Peyer's patch (tissue), 4 donors: Measurements from ENCODE around the gene HYAL2. TPM values are rescaled to one million over a fixed set of nuclear protein-coding genes. Genes with fewer than 3 reads are reported as not detected.
A peak's percentile ranks its signal among the peaks of the same experiment; 100 is the strongest.

ENCODE experiments used
- DNase-seq, 3 donors: peaks; one replicate each; pipeline ENCODE4 v3.0.0-alpha.2; 2017 to 2019
- H3K27ac ChIP-seq, 4 donors: fragments of 200-600 bp; sonication (generic); one replicate each; pipeline ENCODE4 v1.5.1; 2016 to 2019
- H3K27me3 ChIP-seq, 2 donors: fragments of 200-600 bp; sonication (generic); one replicate each; pipeline ENCODE4 v1.5.1; 2019
- H3K36me3 ChIP-seq, 3 donors: fragments of 200-600 bp; sonication (generic); one replicate each; pipeline ENCODE4 v1.5.1; 2016 to 2019
- H3K4me1 ChIP-seq, 4 donors: fragments of 200-600 bp; sonication (generic); one replicate each; pipeline ENCODE4 v1.5.1; 2016 to 2019
- H3K4me3 ChIP-seq, 4 donors: fragments of 200-600 bp; sonication (generic); 1 replicate in 3 of 4; 2 replicates in 1 of 4; pipeline ENCODE4 v1.5.1; 2016 to 2019; ENCODE audit warnings: mild to moderate bottlenecking in 1 of 4
- H3K9me3 ChIP-seq, 4 donors: fragments of 200-600 bp; sonication (generic); one replicate each; pipeline ENCODE4 v1.5.1; 2016 to 2019; ENCODE audit warnings: mild to moderate bottlenecking in 1 of 4
- POLR2A ChIP-seq, 2 donors: fragments of 450-650 bp; IDR thresholded peaks; one replicate each; pipeline ENCODE4 v1.5.1; 2017; ENCODE audit warnings: antibody characterized with exemption in 2 of 2, mild to moderate bottlenecking in 2 of 2, moderate library complexity in 2 of 2
- total RNA-seq, 4 donors: library from RNA; depleted of rRNA; stranded (reverse); fragments of >200 nt; gene quantifications; one replicate each; pipeline ENCODE4 v1.1.0, GENCODE V29; 2016
- TF ChIP-seq, protein P1 (sequence below), 6 experiments: fragments of 450-650 bp in 4 of 6; fragments of 200-600 bp in 2 of 6; sonication (generic) in 1 of 6; IDR thresholded peaks; one replicate each; pipeline ENCODE4 v1.5.1; 2017 to 2019; ENCODE audit warnings: antibody characterized with exemption in 6 of 6, mild to moderate bottlenecking in 3 of 6, moderate library complexity in 1 of 6

Gene HYAL2
- total RNA-seq, 4 donors from 2014 or later = 18.2 to 63.1 (median 39.9) TPM

DNA sequence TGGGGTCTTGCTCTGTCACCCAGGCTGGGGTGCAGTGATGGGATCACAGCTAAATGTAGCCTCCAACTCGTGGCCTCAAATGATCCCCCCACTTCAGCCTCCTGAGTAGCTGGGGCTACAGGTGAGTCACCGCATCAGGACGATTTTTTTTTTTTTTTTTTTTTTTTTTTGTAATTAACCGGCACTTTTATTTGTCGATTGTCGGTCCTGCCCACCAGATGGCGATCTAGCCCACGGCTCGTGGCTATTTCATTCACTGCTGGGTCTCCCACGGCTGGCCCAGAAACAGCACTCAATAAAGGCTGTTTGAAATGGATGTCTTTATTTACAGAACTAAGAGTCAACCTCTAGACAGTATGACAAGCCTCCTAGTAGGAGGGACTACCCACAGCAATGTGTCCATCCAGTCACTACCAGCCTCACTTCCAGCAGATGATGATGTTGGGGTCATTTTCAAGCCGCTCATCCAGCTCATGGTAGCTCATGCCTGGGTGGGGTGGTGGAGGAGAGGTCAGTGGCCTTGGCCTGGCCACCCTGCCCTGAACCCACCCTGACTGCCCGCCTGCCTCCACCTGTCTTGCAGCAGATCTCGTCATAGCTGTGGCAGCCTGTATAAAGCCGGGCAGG lies 24.8 kb upstream of the HYAL2 start:
- DNase-seq = peak; percentile 64 to 85 (median 75)
- H3K36me3 ChIP-seq = peaks cover 0 to 16% (median 0%) of the 10 kb centered on the region in 3 donors
- peaks cover 6 to 41% (median 22%) of the 10 kb centered on the region in 4 donors for H3K4me1 ChIP-seq
- H3K27ac ChIP-seq = no peak overlapping the region
- H3K27me3 ChIP-seq = no peaks in the 10 kb centered on the region
- TF ChIP-seq POLR2A (IDR thresholded peaks at IDR 0.05) = no peak
- TF ChIP-seq, protein P1, sequence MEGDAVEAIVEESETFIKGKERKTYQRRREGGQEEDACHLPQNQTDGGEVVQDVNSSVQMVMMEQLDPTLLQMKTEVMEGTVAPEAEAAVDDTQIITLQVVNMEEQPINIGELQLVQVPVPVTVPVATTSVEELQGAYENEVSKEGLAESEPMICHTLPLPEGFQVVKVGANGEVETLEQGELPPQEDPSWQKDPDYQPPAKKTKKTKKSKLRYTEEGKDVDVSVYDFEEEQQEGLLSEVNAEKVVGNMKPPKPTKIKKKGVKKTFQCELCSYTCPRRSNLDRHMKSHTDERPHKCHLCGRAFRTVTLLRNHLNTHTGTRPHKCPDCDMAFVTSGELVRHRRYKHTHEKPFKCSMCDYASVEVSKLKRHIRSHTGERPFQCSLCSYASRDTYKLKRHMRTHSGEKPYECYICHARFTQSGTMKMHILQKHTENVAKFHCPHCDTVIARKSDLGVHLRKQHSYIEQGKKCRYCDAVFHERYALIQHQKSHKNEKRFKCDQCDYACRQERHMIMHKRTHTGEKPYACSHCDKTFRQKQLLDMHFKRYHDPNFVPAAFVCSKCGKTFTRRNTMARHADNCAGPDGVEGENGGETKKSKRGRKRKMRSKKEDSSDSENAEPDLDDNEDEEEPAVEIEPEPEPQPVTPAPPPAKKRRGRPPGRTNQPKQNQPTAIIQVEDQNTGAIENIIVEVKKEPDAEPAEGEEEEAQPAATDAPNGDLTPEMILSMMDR (IDR thresholded peaks at IDR 0.05) = peak in 5 of 6 experiments; percentile 54 to 72 (median 60)
- H3K9me3 ChIP-seq = no peaks in the 10 kb centered on the region
- no peak overlapping the region for H3K4me3 ChIP-seq

DNA sequence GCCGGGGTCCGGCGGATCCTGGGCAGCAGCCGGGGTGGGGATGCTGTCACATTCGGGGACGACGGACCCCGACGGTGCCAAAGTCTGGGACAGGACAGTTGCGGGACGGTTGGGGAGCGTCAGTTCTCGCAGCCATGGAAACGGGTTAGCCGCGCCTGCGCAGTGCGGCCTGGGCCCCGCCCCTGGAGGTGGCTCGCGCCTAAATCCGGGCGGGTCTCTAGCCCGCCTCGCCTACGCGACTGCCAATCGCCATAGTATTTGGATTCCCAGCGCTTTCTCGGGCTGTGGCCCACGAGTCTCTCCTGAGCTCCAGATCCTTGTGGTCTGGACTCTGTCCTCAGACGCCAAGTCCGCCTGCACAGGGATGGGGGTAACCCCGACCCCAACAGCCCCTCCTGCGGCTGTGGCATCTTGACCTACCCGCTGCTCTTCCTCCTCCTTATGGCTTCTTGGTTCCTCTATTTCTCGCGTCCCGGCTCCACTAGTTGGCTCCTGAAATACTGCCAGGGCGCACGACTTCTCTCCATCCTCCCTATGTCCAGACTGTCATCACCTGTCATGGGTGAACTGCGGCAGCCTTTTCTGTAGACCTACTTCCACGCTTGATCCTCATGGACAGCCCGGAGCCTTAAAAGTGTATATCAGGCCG lies 23.2 kb upstream of the HYAL2 start, which contains the start of gene ZMYND10:
TSS of gene ZMYND10 (minus strand) at position 147 of the 649 bp plus-strand sequence. CDS start 153 bp downstream, outside the sequence.
- H3K27ac ChIP-seq = peak within 1 kb of the TSS in 1 of 4 donors; percentile 33
- no peaks in the 10 kb centered on the region for H3K9me3 ChIP-seq
- peak within 1 kb of the TSS; percentile 6 to 47 (median 37) for H3K4me3 ChIP-seq
- no peak for TF ChIP-seq POLR2A (IDR thresholded peaks at IDR 0.05)
- TF ChIP-seq, protein P1 (IDR thresholded peaks at IDR 0.05) = no peak
- H3K27me3 ChIP-seq = no peaks in the 10 kb centered on the region
- H3K4me1 ChIP-seq = peaks cover 4 to 41% (median 19%) of the 10 kb centered on the region in 4 donors
- DNase-seq = peak; percentile 65 to 88 (median 73)
- peaks cover 0 to 16% (median 0%) of the 10 kb centered on the region in 3 donors for H3K36me3 ChIP-seq

DNA sequence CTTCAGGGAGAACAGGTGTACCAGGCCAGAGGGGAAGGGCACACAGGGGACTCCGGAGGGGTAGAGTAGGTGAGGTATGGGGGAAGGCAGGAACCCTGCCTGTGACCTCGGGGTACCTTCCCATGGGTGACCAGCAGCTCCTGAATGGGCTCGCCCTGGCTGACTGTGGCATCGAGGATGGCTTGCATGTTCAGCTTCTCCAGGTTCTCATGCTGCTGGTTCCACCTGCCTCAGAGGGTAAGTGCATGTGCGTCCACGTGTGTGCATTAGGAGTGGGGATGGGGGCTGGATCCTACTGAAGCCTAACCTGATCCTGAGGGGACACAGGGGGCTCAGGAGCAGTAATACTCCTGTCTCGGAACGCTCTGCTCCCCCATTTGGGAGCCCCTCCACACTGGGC lies 22.5 kb upstream of the HYAL2 start:
- Histone ChIP-seq H3K9me3 (no peaks in the 10 kb centered on the region), H3K4me3 (peak overlapping the region in 2 of 4 donors; percentile 42 to 47), H3K27ac (no peak overlapping the region), H3K36me3 (peaks cover 0 to 16% (median 0%) of the 10 kb centered on the region in 3 donors), H3K27me3 (no peaks in the 10 kb centered on the region), H3K4me1 (peaks cover 7 to 43% (median 17%) of the 10 kb centered on the region in 4 donors)
- TF ChIP-seq, protein P1 (IDR thresholded peaks at IDR 0.05) = no peak
- TF ChIP-seq POLR2A (IDR thresholded peaks at IDR 0.05) = no peak
- DNase-seq = no peak

DNA sequence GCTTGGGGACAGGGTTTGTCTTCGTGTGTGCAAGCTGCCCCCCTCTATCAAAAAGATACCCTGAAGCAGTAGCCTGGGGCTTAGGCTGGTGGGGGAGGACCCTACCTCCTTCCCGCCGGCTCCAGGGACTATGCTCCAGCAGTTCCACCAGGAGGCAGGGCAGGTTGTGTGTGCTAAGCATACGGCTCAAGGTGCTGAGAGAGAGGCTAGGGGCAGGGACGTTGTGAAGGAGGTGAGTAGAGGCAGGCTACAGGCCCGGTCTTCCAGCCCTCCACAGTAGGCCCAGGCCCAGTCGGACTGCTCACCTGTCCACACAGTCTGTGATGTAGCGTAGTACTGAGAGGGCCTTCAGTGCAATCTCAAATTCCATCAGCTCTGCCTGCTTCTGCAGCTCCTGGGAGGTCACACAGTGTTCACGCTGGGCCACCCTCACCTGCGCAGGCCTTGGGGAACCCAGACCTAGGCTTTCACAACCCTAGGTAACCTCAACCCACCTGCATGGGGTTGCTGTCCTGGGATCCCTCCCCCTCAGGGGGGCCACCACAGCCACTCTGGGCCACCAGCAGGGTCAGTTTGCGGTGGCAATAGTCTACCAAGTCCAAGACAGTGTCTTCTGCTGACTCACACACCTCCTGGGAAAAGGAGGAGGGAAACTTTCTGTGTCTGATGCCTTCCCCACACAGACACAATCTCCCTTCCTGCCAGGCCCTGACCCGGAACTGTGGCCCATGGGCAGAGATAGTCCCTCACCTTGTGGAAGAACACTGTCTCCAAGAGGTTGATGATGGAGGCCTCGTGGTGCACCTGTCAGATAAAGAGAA lies 20.5 kb upstream of the HYAL2 start:
- Histone ChIP-seq H3K4me1 (peaks cover 4 to 48% (median 12%) of the 10 kb centered on the region in 4 donors), H3K36me3 (peaks cover 0 to 6% (median 0%) of the 10 kb centered on the region in 3 donors), H3K27me3 (no peaks in the 10 kb centered on the region), H3K4me3 (no peak overlapping the region), H3K27ac (no peak overlapping the region), H3K9me3 (no peaks in the 10 kb centered on the region)
- no peak for TF ChIP-seq POLR2A (IDR thresholded peaks at IDR 0.05)
- TF ChIP-seq, protein P1 (IDR thresholded peaks at IDR 0.05) = no peak
- DNase-seq = no peak

DNA sequence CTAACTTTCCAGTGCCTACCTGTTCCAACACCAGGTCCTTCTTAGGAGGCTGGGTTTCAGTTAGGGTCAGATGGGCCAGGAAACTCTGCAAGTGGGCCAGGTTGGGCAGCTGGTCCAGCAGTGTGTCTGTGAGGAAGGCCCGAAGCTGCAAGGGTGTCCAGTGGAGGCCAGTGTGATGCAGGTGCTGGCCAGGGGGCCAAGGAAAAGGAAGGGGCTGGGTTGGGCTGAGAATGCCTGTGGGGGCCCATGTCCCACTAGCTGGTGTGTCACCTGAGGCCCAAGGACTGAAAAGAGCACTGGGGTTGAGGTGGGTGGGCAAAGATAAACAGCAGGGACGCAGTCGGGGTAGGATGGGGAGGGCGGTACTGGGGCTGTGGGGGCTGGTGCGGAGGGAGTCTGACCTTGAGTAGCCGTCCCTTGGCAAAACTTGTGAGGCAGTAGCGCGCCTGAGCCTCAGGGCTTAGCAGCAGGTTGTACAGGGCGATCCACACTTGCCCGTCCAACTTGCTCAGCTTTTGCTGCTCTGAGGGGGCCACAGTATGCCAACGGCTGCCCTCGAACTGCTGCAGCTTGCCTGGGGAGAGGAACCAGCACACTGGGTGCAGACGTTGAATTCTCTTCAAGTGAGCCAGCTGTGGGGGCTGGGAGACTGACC lies 19.6 kb upstream of the HYAL2 start:
- Histone ChIP-seq H3K27me3 (no peaks in the 10 kb centered on the region), H3K9me3 (no peaks in the 10 kb centered on the region), H3K4me1 (peaks cover 4 to 52% (median 12%) of the 10 kb centered on the region in 4 donors), H3K36me3 (no peaks in the 10 kb centered on the region), H3K27ac (peak overlapping the region in 2 of 4 donors; percentile 91 to 96), H3K4me3 (no peak overlapping the region)
- DNase-seq = no peak
- TF ChIP-seq, protein P1 (IDR thresholded peaks at IDR 0.05) = no peak
- TF ChIP-seq POLR2A (IDR thresholded peaks at IDR 0.05) = no peak
